NCI-H2196 (cell line): ENCODE results near the gene SETDB1.
A peak's percentile ranks its signal among the peaks of the same experiment; 100 is the strongest.

Experiments used
- DNase-seq: peaks from one replicate; lab custom pipeline; 2025; ENCODE audit not compliant: unreplicated experiment; lab: John Stamatoyannopoulos, UW

SETDB1 gene

GRCh38 chr1:150974580-150975478, 48.7 kb downstream of the SETDB1 start, which contains the start of gene CERS2:
CERS2 (minus strand) TSS chr1:150974835; CDS start chr1:150969090, 5,745 bp downstream.
- DNase-seq, result peak; percentile 76

GRCh38 chr1:150976401-150976821, 50.2 kb downstream of the SETDB1 start:
- DNase-seq, result no peak

- DNase-seq, result peak; percentile 48
Observed at GRCh38 chr1:150976879-150977694, 50.9 kb downstream of the SETDB1 start.

DNA sequence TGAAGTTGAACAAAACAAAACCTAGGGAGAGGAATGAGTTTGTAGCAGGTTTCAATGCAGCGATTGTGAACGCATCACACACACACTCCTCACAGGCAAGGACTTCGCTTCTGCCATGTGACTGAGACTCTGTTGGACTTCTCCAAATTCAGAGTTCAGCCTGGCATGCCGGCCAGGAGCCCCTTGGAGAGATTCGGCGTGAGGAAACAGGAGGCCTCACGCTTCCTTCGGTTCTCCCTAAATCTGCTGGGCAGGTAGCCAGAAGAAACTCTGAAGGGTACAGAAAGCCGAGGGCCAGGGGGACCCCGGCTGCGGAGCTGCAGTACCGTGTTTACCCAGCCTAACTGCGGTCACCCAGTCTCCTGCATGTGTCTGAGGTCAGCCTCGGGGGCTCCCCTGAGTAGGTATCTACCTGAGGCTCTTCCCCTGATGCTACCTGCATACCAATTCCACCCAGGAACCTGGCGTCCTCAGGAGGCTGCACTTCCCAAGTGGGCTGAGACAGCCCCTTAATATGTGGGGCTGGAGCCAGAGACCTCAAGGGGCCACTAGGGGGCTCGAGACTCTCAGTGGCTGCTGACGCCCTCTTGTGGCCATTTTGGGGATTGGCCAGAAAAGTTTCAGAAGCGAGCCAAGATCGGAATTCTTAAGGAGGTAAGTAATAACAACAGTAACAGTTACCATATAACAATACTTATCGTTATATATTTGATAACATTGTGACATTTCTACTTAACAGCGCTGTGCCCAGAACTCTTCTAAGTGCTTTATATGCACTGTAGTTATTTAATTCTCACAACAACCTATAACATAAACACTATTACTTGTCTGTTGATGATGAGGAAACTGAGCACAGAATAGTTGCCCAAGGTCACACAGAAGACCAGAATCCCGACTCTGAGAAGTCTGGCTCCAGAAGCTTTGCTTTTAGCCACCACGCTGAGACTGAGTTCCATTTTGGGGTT, 53.2 kb downstream of the SETDB1 start:
- DNase-seq, result peak; percentile 88

GRCh38 chr1:150981177-150981804, 55.1 kb downstream of the SETDB1 start:
- DNase-seq, result peak; percentile 81

- DNase-seq, result peak; percentile 54
Observed at GRCh38 chr1:150981805-150982712, 55.9 kb downstream of the SETDB1 start, which contains the start of gene ANXA9. ANXA9 (plus strand) TSS chr1:150982292; CDS start chr1:150983106, 814 bp downstream.

DNA sequence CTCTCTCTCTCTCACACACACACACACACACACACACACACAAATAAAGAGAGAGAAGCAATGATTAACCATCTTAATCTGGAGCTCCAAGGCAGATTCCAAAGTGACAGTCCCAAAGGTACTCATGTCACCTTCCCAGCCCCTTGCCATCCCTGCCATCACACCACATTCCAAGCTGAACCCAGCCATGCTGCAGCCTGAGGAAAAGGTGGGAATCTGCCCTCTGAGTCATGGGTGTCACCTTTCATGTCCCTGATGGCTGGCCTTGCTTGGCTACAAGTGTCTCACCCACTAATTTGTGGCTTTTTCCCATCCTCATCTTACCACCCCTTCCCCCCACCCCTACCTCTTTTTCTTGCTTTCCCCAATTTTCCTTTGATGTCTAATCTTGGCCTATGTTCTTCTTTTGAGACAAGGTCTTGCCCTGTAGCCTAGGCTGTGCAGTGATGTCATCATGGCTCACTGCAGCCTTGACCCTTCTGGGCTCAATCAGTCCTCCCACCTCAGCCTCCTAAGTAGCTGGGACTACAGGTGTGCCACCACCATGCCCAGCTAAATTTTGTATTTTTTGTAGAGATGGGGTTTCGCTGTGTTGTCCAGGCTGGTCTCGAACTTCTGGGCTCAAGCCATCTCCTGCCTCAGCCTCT, 59.1 kb downstream of the SETDB1 start:
- DNase-seq, result no peak

DNA sequence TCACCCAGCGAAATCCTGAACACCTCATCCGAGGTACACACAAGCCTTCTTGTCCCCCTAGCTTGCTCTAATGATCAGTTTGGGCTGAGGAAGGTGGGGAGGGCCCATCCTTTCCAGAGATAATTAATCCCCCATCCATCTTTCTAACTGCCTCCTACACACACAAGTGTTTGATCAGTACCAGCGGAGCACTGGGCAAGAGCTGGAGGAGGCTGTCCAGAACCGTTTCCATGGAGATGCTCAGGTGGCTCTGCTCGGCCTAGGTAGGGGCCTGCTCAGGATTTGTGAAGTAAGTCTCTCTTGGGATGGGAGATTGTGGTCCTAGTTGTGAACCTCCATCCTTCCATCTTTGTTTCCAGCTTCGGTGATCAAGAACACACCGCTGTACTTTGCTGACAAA, 61.8 kb downstream of the SETDB1 start:
- DNase-seq, result no peak

- no peak for DNase-seq
Observed at GRCh38 chr1:150992626-150993025, 66.5 kb downstream of the SETDB1 start.

DNA sequence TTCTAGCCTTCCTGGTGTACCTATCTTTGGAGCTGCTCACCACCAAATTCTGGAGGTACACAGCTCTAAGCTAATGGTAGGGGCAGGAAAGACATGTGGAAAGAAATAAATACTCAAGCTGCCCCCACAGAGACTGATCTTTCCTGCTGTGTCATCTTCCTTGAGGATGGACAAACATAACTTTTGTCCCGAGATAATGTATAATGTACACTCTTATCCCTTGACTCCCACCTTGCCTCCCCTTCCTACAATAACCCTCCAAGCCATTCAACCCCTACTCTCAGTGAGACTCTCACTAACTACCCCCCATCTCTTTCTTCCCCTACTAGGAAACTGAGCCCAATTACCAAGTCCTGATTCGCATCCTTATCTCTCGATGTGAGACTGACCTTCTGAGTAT, 68.1 kb downstream of the SETDB1 start:
- DNase-seq, result no peak

- DNase-seq, result no peak
Observed at GRCh38 chr1:150995460-150995859, 69.3 kb downstream of the SETDB1 start.

DNA sequence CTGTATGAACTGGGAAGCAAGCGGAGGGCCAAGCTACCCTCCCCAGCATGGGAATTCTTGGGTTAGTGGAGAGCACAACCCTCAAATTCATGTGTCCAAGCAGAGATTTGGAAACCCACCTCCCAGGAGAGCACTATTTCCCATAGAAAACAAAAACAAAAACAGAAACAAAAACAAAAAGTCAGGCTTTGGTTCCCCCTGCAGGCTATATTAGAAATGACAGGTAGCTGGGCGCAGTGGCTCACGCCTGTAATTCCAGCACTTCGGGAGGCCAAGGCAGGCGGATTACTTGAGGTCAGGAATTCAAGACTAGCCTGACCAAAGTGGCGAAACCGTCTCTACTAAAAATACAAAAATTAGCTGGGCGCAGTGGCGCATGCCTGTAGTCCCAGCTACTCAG, 69.7 kb downstream of the SETDB1 start:
- peak; percentile 36 for DNase-seq

DNA sequence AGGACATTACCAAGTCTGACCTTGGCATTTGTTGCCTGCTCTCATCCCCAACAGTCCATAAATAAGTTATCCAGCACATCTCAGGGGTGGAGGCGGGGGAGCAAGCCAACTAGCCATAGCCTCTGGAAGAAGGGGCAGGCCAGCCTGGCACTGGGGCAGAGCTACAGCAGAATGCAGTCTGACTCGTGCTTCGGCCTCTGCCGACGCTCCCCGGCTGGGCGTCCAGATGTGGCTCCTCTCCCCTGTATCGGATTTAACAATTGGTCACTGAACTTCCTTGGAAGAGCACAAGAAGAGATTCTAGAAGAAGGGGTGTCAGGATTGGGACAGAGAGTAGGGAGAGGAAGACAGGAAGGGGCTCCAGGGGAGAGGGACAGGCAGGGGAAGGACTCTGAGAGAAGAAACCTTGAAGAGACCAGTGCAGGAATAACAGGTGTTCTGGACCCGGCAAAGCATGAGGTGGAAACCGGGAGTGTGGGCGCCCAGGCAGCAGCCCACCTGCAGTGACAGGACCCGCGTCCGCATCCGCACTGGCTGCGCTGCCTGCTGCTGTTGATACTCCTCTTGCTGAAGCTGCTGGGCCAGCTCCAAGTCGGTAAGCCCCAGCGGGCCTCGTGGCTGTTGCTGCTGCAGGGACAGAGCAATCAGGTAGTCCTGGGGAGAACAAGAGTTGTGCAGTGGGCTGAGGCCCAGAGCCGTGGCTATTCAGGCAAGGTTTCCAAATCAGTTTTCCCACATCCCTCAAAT, 71.1 kb downstream of the SETDB1 start:
- DNase-seq, result no peak

DNA sequence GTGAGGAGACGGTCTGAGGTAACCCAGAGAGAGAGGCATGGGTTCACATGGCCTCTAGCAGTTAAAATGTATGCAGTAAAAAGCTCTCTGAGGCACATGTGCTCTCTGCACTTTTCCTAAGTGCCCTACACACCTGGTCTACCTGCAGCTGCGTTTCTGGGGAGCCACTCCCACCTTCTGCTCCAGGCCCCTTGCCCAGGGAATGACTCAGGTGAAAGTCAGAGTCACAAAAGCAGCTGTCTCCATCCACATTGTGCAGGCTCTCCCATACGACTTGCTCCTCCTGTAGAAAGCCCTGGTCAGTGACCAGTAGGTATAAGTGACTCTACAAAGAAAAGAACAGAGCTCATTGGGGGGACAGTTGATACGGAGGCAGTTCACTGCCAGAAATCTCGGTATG, 71.8 kb downstream of the SETDB1 start:
- DNase-seq, result no peak

- no peak for DNase-seq
Observed at GRCh38 chr1:150999051-150999674, 73.0 kb downstream of the SETDB1 start.

GRCh38 chr1:150999926-151000325, 73.8 kb downstream of the SETDB1 start:
- DNase-seq, result no peak

- DNase-seq, result no peak
Observed at GRCh38 chr1:151000408-151000807, 74.2 kb downstream of the SETDB1 start.
